Measurements from ENCODE around the gene AHCYL2. TPM values are rescaled to one million over a fixed set of nuclear protein-coding genes. Genes with fewer than 3 reads are reported as not detected.
"Not testable (repeated sequence)": the region's sequence is repeated elsewhere in the genome, so short reads cannot be mapped to it uniquely, and the experiment has no call there.

AHCYL2 gene
- total RNA-seq, 1 donor from 2014 or later, result 10.1 TPM

- no peak overlapping the region for H3K4me3 ChIP-seq (ENCODE audit: low read depth, low read length)
- no peaks in the 10 kb centered on the region for H3K36me3 ChIP-seq (ENCODE audit: control insufficient read depth, insufficient read depth, low read length)
- TF ChIP-seq CTCF (IDR thresholded peaks at IDR 0.05; ENCODE audit: insufficient read depth, low read length, poor library complexity, severe bottlenecking), result no peak
- no peaks in the 10 kb centered on the region for H3K27me3 ChIP-seq (ENCODE audit: control insufficient read depth, insufficient read depth, low read length)
- DNase-seq (ENCODE audit: low read depth), result no peak
Observed at GRCh38 chr7:129351320-129351719, 126.5 kb downstream of the AHCYL2 start.

GRCh38 chr7:129353104-129353503, 128.3 kb downstream of the AHCYL2 start:
- not testable (repeated sequence) for H3K36me3 ChIP-seq (ENCODE audit: control insufficient read depth, insufficient read depth, low read length); H3K4me3 ChIP-seq (ENCODE audit: low read depth, low read length); DNase-seq (ENCODE audit: low read depth); H3K27me3 ChIP-seq (ENCODE audit: control insufficient read depth, insufficient read depth, low read length)

GRCh38 chr7:129354428-129355157, 129.8 kb downstream of the AHCYL2 start:
- H3K4me3 ChIP-seq (ENCODE audit: low read depth, low read length), result no peak overlapping the region
- DNase-seq (ENCODE audit: low read depth), result no peak
- no peak for TF ChIP-seq CTCF (IDR thresholded peaks at IDR 0.05; ENCODE audit: insufficient read depth, low read length, poor library complexity, severe bottlenecking)
- no peaks in the 10 kb centered on the region for H3K36me3 ChIP-seq (ENCODE audit: control insufficient read depth, insufficient read depth, low read length)
- no peaks in the 10 kb centered on the region for H3K27me3 ChIP-seq (ENCODE audit: control insufficient read depth, insufficient read depth, low read length)

GRCh38 chr7:129356176-129356575, 131.3 kb downstream of the AHCYL2 start:
- no peak for DNase-seq (ENCODE audit: low read depth)
- no peaks in the 10 kb centered on the region for H3K27me3 ChIP-seq (ENCODE audit: control insufficient read depth, insufficient read depth, low read length)
- no peaks in the 10 kb centered on the region for H3K36me3 ChIP-seq (ENCODE audit: control insufficient read depth, insufficient read depth, low read length)
- no peak for TF ChIP-seq CTCF (IDR thresholded peaks at IDR 0.05; ENCODE audit: insufficient read depth, low read length, poor library complexity, severe bottlenecking)
- no peak overlapping the region for H3K4me3 ChIP-seq (ENCODE audit: low read depth, low read length)

GRCh38 chr7:129359176-129359575, 134.3 kb downstream of the AHCYL2 start:
- DNase-seq (ENCODE audit: low read depth), result no peak
- Histone ChIP-seq H3K4me3 (ENCODE audit: low read depth, low read length) (no peak overlapping the region), H3K27me3 (ENCODE audit: control insufficient read depth, insufficient read depth, low read length) (no peaks in the 10 kb centered on the region), H3K36me3 (ENCODE audit: control insufficient read depth, insufficient read depth, low read length) (no peaks in the 10 kb centered on the region)
- no peak for TF ChIP-seq CTCF (IDR thresholded peaks at IDR 0.05; ENCODE audit: insufficient read depth, low read length, poor library complexity, severe bottlenecking)

GRCh38 chr7:129359638-129360037, 134.8 kb downstream of the AHCYL2 start:
- no peaks in the 10 kb centered on the region for H3K27me3 ChIP-seq (ENCODE audit: control insufficient read depth, insufficient read depth, low read length)
- H3K4me3 ChIP-seq (ENCODE audit: low read depth, low read length), result no peak overlapping the region
- DNase-seq (ENCODE audit: low read depth), result no peak
- no peaks in the 10 kb centered on the region for H3K36me3 ChIP-seq (ENCODE audit: control insufficient read depth, insufficient read depth, low read length)
- TF ChIP-seq CTCF (IDR thresholded peaks at IDR 0.05; ENCODE audit: insufficient read depth, low read length, poor library complexity, severe bottlenecking), result no peak

All from kidney epithelial cell (primary cell).